HUDEP-2 (cell line): ENCODE data around the gene KLHL30.

Experiments used
- DNase-seq, 76 experiments: peaks; one replicate each; lab custom pipeline; 2025; ENCODE audit not compliant: unreplicated experiment in 76 of 76; lab: John Stamatoyannopoulos, UW

The KLHL30 gene

GRCh38 chr2:238143239-238143951 lies 4.9 kb downstream of the KLHL30 start:
- peak in 3 of 76 experiments; percentile 17 to 25 (median 17) for DNase-seq

GRCh38 chr2:238144262-238144661 lies 5.8 kb downstream of the KLHL30 start:
- DNase-seq: no peak

- DNase-seq: no peak
Measured at GRCh38 chr2:238145046-238145445, 6.6 kb downstream of the KLHL30 start.

- no peak for DNase-seq
Measured at GRCh38 chr2:238145851-238146250, 7.4 kb downstream of the KLHL30 start.

GRCh38 chr2:238146884-238147544 lies 8.5 kb downstream of the KLHL30 start:
- no peak for DNase-seq

DNA sequence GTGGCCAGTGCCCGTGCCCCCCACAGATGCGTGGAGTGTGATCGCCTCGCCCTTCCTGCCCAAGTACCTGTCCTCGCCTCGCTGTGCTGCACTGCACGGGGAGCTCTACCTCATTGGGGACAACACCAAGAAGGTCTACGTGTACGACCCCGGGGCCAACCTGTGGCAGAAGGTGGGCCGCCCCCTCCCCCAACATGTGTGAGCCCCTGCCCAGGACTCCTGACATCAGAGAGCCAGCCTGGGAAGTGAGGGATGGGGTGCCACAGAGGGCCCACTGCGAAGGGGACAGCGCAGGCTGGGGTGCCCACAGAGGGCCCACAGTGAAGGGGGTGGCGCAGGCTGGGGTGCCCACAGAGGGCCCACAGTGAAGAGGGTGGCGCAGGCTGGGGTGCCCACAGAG lies 10.5 kb downstream of the KLHL30 start:
- DNase-seq: no peak

DNA sequence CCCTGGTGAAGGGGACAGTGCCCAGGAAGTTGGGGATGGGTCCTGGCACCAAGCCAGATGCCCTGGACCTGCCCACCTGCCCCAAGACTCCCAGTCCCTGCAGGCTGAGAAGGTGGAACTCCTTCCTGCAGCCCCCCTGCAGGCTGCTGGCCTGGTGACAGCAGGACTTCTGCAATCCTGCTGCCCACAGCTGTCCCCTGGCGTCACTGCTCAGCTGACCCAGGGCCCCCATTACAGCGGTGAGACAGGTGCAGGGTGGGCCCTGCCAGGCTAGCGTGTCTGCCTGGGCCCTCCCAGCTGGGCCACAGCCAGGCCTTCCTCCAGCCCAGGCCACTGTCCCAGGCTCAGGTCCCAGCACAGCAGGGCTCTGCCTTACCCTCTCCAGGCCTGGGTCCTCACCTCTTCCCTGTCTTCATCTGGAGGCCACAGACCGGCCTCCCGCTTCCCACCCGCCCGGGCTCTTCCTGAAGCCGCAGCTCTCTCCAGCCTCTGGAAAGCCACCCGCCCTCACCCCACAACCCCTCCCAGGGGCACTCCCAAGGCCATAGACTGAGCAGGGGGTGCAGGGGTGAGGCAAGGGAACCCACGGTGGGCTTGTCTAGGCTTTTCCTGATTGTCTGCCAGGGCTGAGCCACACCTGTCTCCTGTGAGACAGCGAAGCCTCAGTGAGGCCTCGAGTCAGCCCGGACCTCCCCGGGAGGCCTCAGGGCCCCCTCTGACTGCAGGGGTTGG lies 11.5 kb downstream of the KLHL30 start:
- no peak for DNase-seq

DNA sequence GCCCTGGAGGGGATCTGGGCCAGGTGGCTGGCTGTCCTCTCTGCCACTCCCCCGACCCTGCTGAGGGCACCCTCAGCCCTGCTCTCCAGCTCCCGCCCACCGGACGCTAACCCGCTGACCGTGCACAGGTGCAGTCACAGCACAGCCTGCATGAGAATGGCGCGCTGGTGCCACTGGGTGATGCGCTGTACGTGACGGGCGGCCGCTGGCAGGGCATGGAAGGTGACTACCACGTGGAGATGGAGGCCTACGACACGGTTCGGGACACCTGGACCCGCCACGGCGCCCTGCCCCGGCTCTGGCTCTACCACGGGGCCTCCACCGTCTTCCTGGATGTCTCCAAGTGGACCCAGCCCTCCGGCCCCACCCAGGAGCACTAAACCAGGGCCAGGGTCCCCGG lies 12.2 kb downstream of the KLHL30 start:
- no peak for DNase-seq

- no peak for DNase-seq
Measured at GRCh38 chr2:238151205-238151604, 12.7 kb downstream of the KLHL30 start.

GRCh38 chr2:238151628-238152235 lies 13.3 kb downstream of the KLHL30 start:
- no peak for DNase-seq

DNA sequence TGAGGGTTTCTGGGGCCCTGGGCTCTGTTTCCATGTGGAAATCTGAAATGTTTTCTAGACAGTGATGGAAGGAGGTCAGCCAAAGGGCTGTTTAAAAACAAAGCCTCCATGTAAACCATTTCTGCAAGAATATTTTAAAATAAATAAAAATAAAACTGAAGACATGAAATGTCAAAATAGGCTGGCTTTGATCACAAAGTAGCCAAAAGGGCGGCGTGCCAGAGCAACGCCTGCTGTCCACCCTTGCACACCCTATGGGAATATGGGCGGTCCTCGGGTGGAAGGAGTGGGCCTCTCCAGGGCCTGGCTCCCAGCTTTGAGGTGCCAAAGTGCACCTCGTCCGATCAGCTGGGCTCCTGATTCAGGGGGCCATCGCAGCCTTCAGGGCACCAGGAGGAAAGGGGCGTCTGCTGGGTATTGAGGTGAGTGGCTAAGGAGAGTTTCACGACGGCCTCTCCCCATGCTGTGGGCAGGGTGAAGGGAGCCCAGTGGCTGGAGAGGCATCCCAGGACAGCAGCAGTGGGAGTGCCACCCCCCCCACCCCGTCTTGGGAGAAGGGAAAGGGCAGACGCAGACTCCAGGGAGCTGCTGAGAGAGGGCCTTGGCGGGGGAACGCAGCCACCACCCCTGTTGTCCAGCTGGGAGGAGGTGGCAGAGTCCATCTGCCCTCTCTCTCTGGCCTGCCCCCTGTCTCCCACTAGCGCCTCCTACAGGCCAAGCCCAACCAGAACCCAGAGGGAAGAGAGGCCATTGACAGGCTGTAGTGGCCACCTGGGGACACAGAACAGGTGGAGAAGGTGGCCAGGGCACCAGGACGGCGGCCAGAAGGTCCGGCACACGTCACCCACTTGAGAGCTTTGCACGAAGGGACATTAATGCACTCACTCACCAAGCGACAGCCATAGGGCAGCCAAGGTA lies 14.6 kb downstream of the KLHL30 start:
- DNase-seq: no peak

- DNase-seq: no peak
Measured at GRCh38 chr2:238154570-238154969, 16.1 kb downstream of the KLHL30 start.

DNA sequence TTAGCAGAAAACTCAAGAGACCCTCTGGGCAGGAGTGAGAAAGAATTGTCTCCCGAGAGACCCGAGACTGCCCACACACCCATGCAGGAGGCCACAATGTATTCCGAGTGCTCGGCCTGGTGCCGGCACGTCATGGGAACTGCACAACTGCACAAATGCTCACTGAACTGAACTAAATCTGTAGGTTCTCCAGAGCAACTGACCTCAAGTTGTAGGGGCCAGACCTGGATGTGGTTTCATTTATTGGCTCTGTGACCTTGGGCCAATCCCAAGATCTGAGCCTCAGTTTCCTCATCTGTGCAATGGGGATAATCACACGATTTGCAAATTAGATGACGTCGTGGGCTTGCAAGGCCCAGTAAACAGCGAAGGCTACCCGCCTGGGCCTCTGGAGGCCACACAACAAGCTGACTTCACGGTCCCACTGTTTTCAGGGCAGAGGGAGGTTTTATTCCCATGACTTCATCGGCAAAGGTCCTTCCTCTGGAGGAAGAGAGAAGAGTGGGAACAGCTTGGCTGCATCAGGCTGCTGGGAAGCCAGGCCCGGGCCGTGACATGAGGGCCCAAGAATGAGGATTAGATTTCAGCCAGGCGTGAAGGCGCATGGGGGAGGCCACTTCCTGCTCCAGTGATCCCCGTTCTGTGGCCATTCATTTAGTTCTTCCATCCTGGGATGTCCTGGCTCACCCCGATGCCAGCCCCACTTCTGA lies 16.7 kb downstream of the KLHL30 start:
- no peak for DNase-seq

DNA sequence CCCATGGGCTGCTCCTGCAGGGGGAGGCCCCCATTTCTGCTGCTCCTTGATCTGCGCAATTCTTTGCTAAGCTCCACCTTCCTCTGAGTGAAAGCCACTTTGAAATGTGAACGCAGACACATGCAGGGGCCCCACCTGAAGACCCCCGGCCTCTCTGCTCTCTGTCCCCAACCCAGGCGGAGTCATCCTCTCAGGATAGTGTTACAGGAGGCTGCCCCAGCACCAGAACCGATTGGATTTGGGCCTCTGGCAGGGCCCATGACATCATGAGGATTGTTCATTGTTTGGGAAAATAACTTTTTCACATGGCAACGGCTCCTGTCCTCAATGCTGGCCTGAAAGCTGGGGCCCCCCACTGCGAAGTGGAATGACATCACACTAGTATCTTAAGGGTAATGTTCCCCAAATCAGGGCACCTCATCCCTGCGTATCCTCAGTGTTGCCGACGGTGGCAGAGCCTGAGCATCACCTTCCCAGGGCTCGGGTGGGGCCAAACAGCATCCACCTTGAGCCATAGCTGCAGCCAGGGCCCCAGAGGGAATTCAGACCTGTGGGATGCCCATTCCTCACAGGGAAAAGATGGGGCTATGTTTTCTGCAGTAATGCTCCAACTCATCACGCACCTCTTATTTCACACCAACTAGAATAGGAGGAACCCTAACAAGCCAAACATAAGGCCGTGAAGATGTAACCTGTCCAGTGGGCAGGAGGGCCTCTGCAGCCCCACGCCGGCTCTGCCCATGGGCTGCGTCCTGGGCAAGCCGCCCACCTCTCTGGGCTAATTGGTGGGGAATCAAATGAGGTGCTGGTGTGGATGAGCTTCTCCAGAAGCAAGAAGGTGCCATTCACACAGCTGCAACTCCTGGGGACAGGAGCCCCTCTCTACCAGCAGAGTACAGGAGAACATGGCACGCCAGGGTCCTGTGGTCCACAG lies 17.6 kb downstream of the KLHL30 start:
- no peak for DNase-seq

DNA sequence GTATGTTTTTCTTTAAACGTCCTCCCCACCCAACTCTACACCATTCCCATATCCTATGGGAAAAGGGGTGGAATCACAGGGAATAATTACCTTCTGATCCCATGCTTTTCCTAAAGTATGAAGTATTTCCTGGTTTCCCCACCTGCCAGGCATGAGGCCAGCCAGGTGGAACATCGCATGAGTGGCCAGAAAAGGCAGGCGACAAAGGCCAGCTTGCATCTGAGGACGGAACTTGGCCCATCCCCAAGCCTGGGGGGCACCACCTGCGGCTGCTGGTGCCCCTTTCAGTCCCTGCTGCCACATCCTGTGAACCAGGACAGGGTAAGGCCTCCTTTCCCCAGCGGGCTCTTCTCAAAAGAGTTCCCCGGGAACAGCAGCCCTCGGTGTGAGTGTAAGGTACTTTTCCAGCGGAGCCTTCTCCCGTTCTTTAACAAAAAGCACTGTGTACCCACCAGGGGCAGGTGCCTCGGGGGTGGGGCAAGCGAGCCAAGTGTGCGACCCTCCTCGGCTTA lies 19.1 kb downstream of the KLHL30 start:
- DNase-seq: no peak

GRCh38 chr2:238158018-238158508 lies 19.6 kb downstream of the KLHL30 start:
- no peak for DNase-seq

- peak in 57 of 76 experiments; percentile 9 to 75 (median 51) for DNase-seq
Measured at GRCh38 chr2:238158509-238159070, 20.1 kb downstream of the KLHL30 start, which contains the start of gene ERFE. TSS of gene ERFE (plus strand) at chr2:238158970. CDS start at chr2:238159008, 38 bp downstream.

DNA sequence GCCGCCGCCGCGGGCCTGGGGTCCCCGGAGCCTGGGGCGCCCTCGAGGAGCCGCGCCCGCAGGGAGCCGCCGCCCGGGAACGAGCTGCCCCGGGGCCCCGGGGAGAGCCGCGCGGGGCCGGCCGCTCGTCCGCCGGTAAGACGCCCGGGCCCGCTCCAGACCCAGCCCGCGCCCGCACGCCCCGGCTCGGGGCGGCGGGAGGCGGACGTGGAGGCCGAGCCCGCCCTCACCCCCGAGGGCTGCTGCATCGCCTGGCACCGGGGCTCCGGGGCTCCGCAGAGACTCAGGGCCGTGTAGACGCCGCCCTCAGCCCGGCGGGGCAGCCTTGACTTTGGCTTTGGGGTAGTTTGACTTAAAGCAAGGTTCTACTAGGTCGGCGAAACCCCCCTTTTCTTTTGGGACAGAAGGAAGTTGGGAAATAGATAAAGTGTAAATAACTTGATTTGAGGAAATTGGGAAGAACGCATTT lies 20.6 kb downstream of the KLHL30 start:
- peak in 9 of 76 experiments; percentile 9 to 39 (median 27) for DNase-seq
